Measurements from ENCODE around the gene TYSND1. TPM values are rescaled to one million over a fixed set of nuclear protein-coding genes. Genes with fewer than 3 reads are reported as not detected.
A peak's percentile ranks its signal among the peaks of the same experiment; 100 is the strongest.

The TYSND1 gene
- polyA plus RNA-seq, 3 donors = 8.6 to 11.2 (median 11.2) TPM

DNA sequence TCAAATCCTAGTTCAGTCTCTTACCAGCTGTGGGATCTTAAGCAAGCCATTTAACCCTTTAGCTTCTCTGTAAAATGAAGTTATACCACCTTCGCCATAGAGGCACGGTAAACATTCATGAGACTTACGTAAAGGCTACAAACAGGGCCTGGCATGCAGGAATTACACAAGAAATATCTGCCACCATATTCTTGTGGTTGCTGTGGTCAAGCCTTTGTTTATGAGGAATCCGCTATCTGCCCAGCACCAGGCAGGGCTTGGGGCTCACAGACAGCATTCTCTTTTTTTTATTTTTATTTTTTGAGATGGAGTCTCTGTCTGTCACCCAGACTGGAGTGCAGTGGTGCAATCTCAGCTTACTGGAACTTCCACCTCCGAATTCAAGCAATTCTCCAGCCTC, 23.8 kb downstream of the TYSND1 start:
- Histone ChIP-seq H3K27me3 (ENCODE audit: control insufficient read depth in 2 of 2, insufficient read depth in 2 of 2, low read length in 2 of 2) (no peaks in the 10 kb centered on the region), H3K4me1 (ENCODE audit: control insufficient read depth in 1 of 2, insufficient read depth in 2 of 2, low read length in 2 of 2) (peaks cover 0 to 3% of the 10 kb centered on the region in 2 donors), H3K27ac (ENCODE audit: low read depth in 1 of 2, low read length in 2 of 2) (no peak overlapping the region), H3K9ac (ENCODE audit: insufficient read depth, low read length, poor library complexity, severe bottlenecking) (no peak overlapping the region), H3K4me2 (replicated peaks; ENCODE audit: extremely low read depth, low read length, poor library complexity, severe bottlenecking) (no peak overlapping the region), H3K9me3 (replicated peaks in 1 of 2; ENCODE audit: control insufficient read depth in 1 of 2, insufficient read depth in 1 of 2, low read length in 2 of 2) (peaks cover 0 to 5% of the 10 kb centered on the region in 2 donors), H3K4me3 (replicated peaks in 1 of 3; ENCODE audit: low read depth in 2 of 3, low read length in 3 of 3) (no peak overlapping the region), H3K79me2 (ENCODE audit: insufficient read depth, low read length) (no peaks in the 10 kb centered on the region), H3K36me3 (replicated peaks in 1 of 2; ENCODE audit: control insufficient read depth in 1 of 2, insufficient read depth in 2 of 2, low read length in 2 of 2) (no peaks in the 10 kb centered on the region), H2AFZ (ENCODE audit: insufficient read depth, low read depth, low read length, poor library complexity, severe bottlenecking) (no peak overlapping the region), H4K20me1 (ENCODE audit: insufficient read depth, low read length) (no peaks in the 10 kb centered on the region)
- H3K4me1 Mint-ChIP-seq = peaks cover 12% of the 10 kb centered on the region
- peak overlapping the region in 1 of 7 donors; percentile 35 for H3K27ac Mint-ChIP-seq
- H3K9me3 Mint-ChIP-seq = peaks cover 2 to 9% (median 4%) of the 10 kb centered on the region in 7 donors
- TF ChIP-seq, protein P1, sequence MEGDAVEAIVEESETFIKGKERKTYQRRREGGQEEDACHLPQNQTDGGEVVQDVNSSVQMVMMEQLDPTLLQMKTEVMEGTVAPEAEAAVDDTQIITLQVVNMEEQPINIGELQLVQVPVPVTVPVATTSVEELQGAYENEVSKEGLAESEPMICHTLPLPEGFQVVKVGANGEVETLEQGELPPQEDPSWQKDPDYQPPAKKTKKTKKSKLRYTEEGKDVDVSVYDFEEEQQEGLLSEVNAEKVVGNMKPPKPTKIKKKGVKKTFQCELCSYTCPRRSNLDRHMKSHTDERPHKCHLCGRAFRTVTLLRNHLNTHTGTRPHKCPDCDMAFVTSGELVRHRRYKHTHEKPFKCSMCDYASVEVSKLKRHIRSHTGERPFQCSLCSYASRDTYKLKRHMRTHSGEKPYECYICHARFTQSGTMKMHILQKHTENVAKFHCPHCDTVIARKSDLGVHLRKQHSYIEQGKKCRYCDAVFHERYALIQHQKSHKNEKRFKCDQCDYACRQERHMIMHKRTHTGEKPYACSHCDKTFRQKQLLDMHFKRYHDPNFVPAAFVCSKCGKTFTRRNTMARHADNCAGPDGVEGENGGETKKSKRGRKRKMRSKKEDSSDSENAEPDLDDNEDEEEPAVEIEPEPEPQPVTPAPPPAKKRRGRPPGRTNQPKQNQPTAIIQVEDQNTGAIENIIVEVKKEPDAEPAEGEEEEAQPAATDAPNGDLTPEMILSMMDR (IDR thresholded peaks at IDR 0.05) = no peak
- H3K27me3 Mint-ChIP-seq (ENCODE audit: low read depth in 3 of 3) = peaks cover 0 to 7% (median 3%) of the 10 kb centered on the region in 3 donors
- H3K36me3 Mint-ChIP-seq = peaks cover 0 to 9% of the 10 kb centered on the region in 2 donors
- H3K4me3 Mint-ChIP-seq = no peak overlapping the region
- no peak for DNase-seq
- WGBS (ENCODE audit: insufficient coverage) = 20% methylated on average over 1 of the region's 5 CpGs
- intact Hi-C loops (cut with micrococcal nuclease) = no loop called here

DNA sequence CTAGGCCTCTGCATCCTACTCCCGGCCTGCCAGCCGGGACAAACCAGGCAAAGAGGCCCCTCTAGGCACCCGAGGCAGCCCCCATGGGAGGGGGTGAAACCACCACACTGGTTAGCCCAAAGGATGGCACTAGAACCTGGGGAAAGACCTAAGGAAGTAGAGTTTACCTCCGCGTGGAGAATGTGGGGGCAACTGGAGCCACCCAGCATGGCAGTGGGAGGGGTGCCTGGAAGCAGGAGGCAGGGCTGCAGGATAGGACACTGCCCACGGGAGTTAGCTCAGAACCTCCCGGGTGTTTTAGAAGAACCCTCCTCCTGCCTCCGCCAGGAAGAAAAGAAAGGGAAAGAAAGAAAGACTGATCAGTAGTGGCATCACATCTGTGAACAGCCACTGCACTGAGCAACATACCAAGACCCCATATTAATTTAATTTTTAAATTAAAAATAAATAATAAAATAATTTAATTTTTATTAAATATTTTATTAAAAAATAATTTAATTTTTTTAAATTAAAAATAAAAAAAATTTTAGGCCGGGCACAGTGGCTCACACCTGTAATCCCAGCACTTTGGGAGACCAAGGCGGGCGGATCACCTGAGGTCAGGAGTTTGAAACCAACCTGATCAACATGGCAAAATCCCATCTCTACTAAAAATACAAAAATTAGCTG, 25.1 kb downstream of the TYSND1 start:
- peaks cover 12% of the 10 kb centered on the region for H3K4me1 Mint-ChIP-seq
- H3K27ac ChIP-seq (ENCODE audit: low read depth in 1 of 2, low read length in 2 of 2) = no peak overlapping the region
- H3K36me3 Mint-ChIP-seq = peaks cover 0 to 9% of the 10 kb centered on the region in 2 donors
- H3K4me3 Mint-ChIP-seq = no peak overlapping the region
- no peaks in the 10 kb centered on the region for H3K36me3 ChIP-seq (replicated peaks in 1 of 2; ENCODE audit: control insufficient read depth in 1 of 2, insufficient read depth in 2 of 2, low read length in 2 of 2)
- no peak for DNase-seq
- no peak overlapping the region for H2AFZ ChIP-seq (ENCODE audit: insufficient read depth, low read depth, low read length, poor library complexity, severe bottlenecking)
- TF ChIP-seq, protein P1 (IDR thresholded peaks at IDR 0.05) = no peak
- no peaks in the 10 kb centered on the region for H3K27me3 ChIP-seq (ENCODE audit: control insufficient read depth in 2 of 2, insufficient read depth in 2 of 2, low read length in 2 of 2)
- peaks cover 2 to 9% (median 5%) of the 10 kb centered on the region in 7 donors for H3K9me3 Mint-ChIP-seq
- intact Hi-C loops (cut with micrococcal nuclease) = no loop called here
- 96% methylated on average over 7 of the region's 11 CpGs for WGBS (ENCODE audit: insufficient coverage)
- H3K4me2 ChIP-seq (replicated peaks; ENCODE audit: extremely low read depth, low read length, poor library complexity, severe bottlenecking) = no peak overlapping the region
- peaks cover 0 to 5% of the 10 kb centered on the region in 2 donors for H3K9me3 ChIP-seq (replicated peaks in 1 of 2; ENCODE audit: control insufficient read depth in 1 of 2, insufficient read depth in 1 of 2, low read length in 2 of 2)
- H3K9ac ChIP-seq (ENCODE audit: insufficient read depth, low read length, poor library complexity, severe bottlenecking) = no peak overlapping the region
- no peak overlapping the region for H3K27ac Mint-ChIP-seq
- H3K27me3 Mint-ChIP-seq (ENCODE audit: low read depth in 3 of 3) = peaks cover 0 to 7% (median 1%) of the 10 kb centered on the region in 3 donors
- H3K79me2 ChIP-seq (ENCODE audit: insufficient read depth, low read length) = no peaks in the 10 kb centered on the region
- peaks cover 0 to 3% of the 10 kb centered on the region in 2 donors for H3K4me1 ChIP-seq (ENCODE audit: control insufficient read depth in 1 of 2, insufficient read depth in 2 of 2, low read length in 2 of 2)
- no peaks in the 10 kb centered on the region for H4K20me1 ChIP-seq (ENCODE audit: insufficient read depth, low read length)
- H3K4me3 ChIP-seq (replicated peaks in 1 of 3; ENCODE audit: low read depth in 2 of 3, low read length in 3 of 3) = no peak overlapping the region
